Duodenal mucosa (tissue), 2 donors: ENCODE results near the gene SERTAD2.

Source experiments
- H3K27ac ChIP-seq: one replicate; pipeline ENCODE4 v1.7.0; 2013; ENCODE audit warnings: low read depth, low read length
- H3K27me3 ChIP-seq, 2 donors: one replicate each; pipeline ENCODE4 v1.7.0; 2013; ENCODE audit warnings: low read length in 2 of 2, control low read depth in 1 of 2; ENCODE audit not compliant: insufficient read depth in 2 of 2, control insufficient read depth in 1 of 2
- H3K36me3 ChIP-seq, 2 donors: one replicate each; pipeline ENCODE4 v1.7.0; 2013; ENCODE audit warnings: low read length in 2 of 2, control low read depth in 1 of 2; ENCODE audit not compliant: insufficient read depth in 2 of 2, control insufficient read depth in 1 of 2
- H3K4me1 ChIP-seq, 2 donors: one replicate each; pipeline ENCODE4 v1.7.0; 2013; ENCODE audit warnings: low read length in 2 of 2, control low read depth in 1 of 2; ENCODE audit not compliant: insufficient read depth in 2 of 2, control insufficient read depth in 1 of 2
- H3K4me3 ChIP-seq, 2 donors: one replicate each; pipeline ENCODE4 v1.7.0; 2013; ENCODE audit warnings: low read length in 2 of 2, low read depth in 1 of 2
- H3K9ac ChIP-seq, 2 donors: one replicate each; pipeline ENCODE4 v1.7.0; 2013; ENCODE audit warnings: low read length in 2 of 2, low read depth in 1 of 2
- H3K9me3 ChIP-seq, 2 donors: one replicate each; pipeline ENCODE4 v1.7.0; 2013; ENCODE audit warnings: low read length in 2 of 2, control low read depth in 1 of 2; ENCODE audit not compliant: control insufficient read depth in 1 of 2

Gene SERTAD2

DNA sequence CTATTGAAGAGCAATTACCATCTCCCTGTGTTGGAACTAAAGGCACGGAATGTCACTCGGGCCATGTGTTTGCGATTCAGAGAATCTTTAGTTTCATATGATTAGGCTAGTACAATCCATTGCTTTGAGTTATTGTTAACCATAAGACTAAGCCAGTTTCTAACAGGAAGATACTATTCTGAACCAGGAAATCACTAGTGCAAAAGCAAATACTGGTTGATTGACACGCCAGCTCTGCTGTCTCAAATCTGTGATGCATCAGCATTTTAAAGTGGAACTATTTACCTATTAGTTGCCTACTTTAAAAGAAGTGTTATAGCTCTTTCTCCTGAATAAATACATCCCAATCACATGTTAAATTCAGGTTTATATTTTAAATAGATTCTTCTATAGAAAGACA is 67.7 kb downstream of the SERTAD2 start:
- H3K27me3 ChIP-seq = no peaks in the 10 kb centered on the region
- H3K4me3 ChIP-seq = no peak overlapping the region
- peaks cover 4 to 9% of the 10 kb centered on the region in 2 donors for H3K4me1 ChIP-seq
- H3K9me3 ChIP-seq = no peaks in the 10 kb centered on the region
- H3K36me3 ChIP-seq = peaks cover 10 to 20% of the 10 kb centered on the region in 2 donors
- H3K9ac ChIP-seq = no peak overlapping the region
- H3K27ac ChIP-seq = no peak overlapping the region

DNA sequence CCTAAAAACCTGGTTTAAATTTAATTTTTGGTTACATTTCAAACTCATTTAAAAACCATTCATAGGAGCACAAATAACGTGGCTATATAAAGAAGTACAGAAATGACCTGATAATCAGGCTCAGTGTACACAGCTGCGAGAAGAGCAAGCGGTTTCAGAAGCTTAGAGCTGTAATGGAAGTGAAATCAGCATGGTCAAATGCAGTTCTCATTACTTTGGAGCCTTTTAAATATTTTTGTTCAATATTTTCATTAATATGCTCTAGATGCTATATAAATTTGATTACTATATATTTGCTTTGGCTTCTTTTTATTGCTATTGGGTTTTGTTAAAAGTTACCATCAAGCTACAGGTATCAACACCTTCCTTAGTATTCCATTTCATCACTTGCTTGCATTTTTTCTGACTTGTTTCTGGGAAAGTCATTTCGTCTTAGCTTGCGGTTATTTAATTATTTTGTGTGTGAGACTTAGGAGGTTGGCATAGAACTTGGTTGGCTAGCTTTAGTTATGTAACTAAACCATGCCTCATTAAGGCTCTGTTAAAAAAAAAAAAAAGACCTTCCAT is 70.9 kb downstream of the SERTAD2 start:
- Histone ChIP-seq H3K36me3 (peaks cover 0 to 26% of the 10 kb centered on the region in 2 donors), H3K4me1 (peaks cover 4 to 9% of the 10 kb centered on the region in 2 donors), H3K9ac (no peak overlapping the region), H3K4me3 (no peak overlapping the region), H3K27me3 (no peaks in the 10 kb centered on the region), H3K27ac (no peak overlapping the region), H3K9me3 (no peaks in the 10 kb centered on the region)

DNA sequence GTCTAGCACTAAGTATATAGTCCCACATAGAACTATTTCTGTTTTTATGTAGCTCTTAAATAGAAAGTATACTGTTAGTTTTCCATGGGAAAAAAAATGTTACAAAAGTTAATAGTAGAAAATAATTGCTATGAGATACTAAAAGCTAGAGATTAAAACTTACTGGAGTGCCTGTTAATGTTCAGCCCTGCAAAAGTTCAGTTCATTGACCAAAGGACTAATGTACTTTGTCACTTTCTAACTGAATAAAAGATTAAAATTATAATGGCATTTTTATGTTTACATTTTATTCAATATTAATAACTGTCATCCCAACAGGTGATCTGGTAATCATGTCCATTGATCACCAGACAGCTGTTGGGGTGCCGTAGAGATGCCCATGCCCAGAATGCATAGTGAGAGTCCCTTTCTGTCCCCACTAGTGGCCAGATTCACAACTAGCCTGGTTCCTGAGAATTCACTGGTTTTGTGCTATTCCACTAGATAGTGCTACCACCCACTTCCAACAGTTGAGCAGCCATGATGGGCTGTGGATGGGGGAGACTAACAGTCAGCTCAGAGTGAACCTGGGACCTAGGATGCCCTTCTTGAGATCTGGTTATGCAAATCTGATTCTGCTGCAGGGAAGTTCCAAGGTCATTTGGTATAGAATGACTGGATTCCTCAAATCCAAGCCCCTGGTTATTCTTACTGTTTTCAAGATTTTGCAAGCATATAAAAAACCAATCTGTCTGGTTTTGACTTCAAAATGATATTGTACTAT is 71.8 kb downstream of the SERTAD2 start:
- Histone ChIP-seq H3K27me3 (no peaks in the 10 kb centered on the region), H3K9ac (no peak overlapping the region), H3K4me1 (peaks cover 4 to 9% of the 10 kb centered on the region in 2 donors), H3K9me3 (no peaks in the 10 kb centered on the region), H3K36me3 (peaks cover 0 to 33% of the 10 kb centered on the region in 2 donors), H3K27ac (no peak overlapping the region), H3K4me3 (no peak overlapping the region)
